BE2C (cell line): Measurements from ENCODE around the gene NALCN.
A peak's percentile ranks its signal among the peaks of the same experiment; 100 is the strongest.

Experiments used
- DNase-seq: peaks from one replicate; pipeline ENCODE4 v3.0.0-alpha.2; 2020
- H3K27me3 ChIP-seq: fragments of 250-450 bp; sonication (Bioruptor Pico); 2 replicates; pipeline ENCODE4 v1.5.1; 2020; ENCODE audit warnings: mild to moderate bottlenecking
- H3K36me3 ChIP-seq: fragments of 250-450 bp; sonication (Bioruptor Pico); 2 replicates; pipeline ENCODE4 v1.5.1; 2020; ENCODE audit warnings: mild to moderate bottlenecking
- H3K4me1 ChIP-seq: fragments of 250-450 bp; sonication (Bioruptor Pico); 2 replicates; pipeline ENCODE4 v1.5.1; 2020
- H3K4me3 ChIP-seq: 2 replicates; pipeline ENCODE4 v1.5.1; 2011; ENCODE audit warnings: low read depth, low read length
- H3K9me3 ChIP-seq: fragments of 250-450 bp; sonication (Bioruptor Pico); 2 replicates; pipeline ENCODE4 v1.5.1; 2020
- CTCF ChIP-seq: IDR thresholded peaks from 2 replicates; pipeline ENCODE4 v1.5.1; 2012; ENCODE audit warnings: mild to moderate bottlenecking, low read depth, low read length

Gene NALCN

GRCh38 chr13:101127741-101128353 is 288.5 kb downstream of the NALCN start:
- H3K27me3 ChIP-seq: peaks cover 7% of the 10 kb centered on the region
- no peaks in the 10 kb centered on the region for H3K9me3 ChIP-seq
- no peaks in the 10 kb centered on the region for H3K36me3 ChIP-seq
- no peaks in the 10 kb centered on the region for H3K4me1 ChIP-seq
- peak; percentile 17 for DNase-seq
- TF ChIP-seq CTCF: peak; percentile 88
- H3K4me3 ChIP-seq: no peak overlapping the region

- no peak for TF ChIP-seq CTCF
- no peaks in the 10 kb centered on the region for H3K36me3 ChIP-seq
- peaks cover 13% of the 10 kb centered on the region for H3K27me3 ChIP-seq
- no peaks in the 10 kb centered on the region for H3K9me3 ChIP-seq
- H3K4me3 ChIP-seq: no peak overlapping the region
- DNase-seq: no peak
- H3K4me1 ChIP-seq: no peaks in the 10 kb centered on the region
These were observed 293.3 kb downstream of the NALCN start for GRCh38 chr13:101123028-101123427.

- Histone ChIP-seq H3K4me3 (no peak overlapping the region), H3K4me1 (no peaks in the 10 kb centered on the region), H3K36me3 (no peaks in the 10 kb centered on the region), H3K9me3 (no peaks in the 10 kb centered on the region), H3K27me3 (peaks cover 13% of the 10 kb centered on the region)
- TF ChIP-seq CTCF: no peak
- no peak for DNase-seq
These were observed 294.7 kb downstream of the NALCN start for GRCh38 chr13:101121608-101122007.

GRCh38 chr13:101120007-101120406 is 296.3 kb downstream of the NALCN start:
- no peak for DNase-seq
- no peaks in the 10 kb centered on the region for H3K9me3 ChIP-seq
- H3K36me3 ChIP-seq: no peaks in the 10 kb centered on the region
- no peaks in the 10 kb centered on the region for H3K4me1 ChIP-seq
- no peak for TF ChIP-seq CTCF
- H3K27me3 ChIP-seq: peaks cover 13% of the 10 kb centered on the region
- H3K4me3 ChIP-seq: no peak overlapping the region

DNA sequence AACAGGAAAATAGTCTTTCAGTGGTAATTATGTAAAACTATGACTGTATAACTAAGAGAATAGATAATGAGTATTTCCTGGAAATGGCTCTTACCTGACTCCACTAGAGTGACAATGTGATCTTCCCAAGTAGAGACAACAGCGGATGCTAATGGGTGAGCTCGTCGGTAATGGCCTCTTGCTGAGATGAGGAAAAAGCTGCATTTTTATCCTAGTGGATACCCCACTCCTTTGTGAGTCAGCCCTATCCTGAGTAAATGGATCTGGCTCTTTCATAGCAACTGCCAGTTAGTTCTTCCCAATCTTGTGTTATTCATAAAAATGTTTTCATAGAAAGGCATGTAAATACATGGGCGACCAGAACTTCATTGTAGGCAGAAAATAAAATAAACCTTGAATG is 299.5 kb downstream of the NALCN start:
- Histone ChIP-seq H3K4me1 (no peaks in the 10 kb centered on the region), H3K27me3 (peaks cover 13% of the 10 kb centered on the region), H3K9me3 (no peaks in the 10 kb centered on the region), H3K36me3 (no peaks in the 10 kb centered on the region), H3K4me3 (no peak overlapping the region)
- no peak for DNase-seq
- TF ChIP-seq CTCF: no peak

DNA sequence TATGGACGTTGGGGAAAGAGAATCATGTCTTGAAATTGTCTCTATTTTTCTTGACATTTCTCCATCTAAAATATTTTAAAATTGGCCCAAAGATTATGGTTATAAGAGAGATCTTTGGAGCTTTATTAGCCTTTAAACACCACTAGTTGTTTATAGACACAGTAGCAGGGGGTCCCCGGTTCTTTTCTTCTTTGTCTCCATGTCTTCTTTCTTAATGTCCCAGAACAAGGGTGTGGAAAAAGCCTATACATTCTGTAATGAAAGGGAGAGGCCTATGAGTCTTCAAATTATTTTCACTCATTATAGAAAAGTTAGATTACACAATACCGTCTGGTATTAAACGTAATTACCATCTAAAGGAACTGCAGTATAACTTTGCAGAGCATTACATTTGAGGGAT is 300.0 kb downstream of the NALCN start:
- no peak for TF ChIP-seq CTCF
- Histone ChIP-seq H3K27me3 (peaks cover 13% of the 10 kb centered on the region), H3K36me3 (no peaks in the 10 kb centered on the region), H3K9me3 (no peaks in the 10 kb centered on the region), H3K4me3 (no peak overlapping the region), H3K4me1 (no peaks in the 10 kb centered on the region)
- DNase-seq: no peak
